SK-N-SH (cell line): ENCODE data around the gene SPTLC2. TPM values are rescaled to one million over a fixed set of nuclear protein-coding genes. Genes with fewer than 3 reads are reported as not detected.

Experiments used
- CTCF ChIA-PET: fragments of 300-600, 350-600 bp; formaldehyde crosslinking; extraction: SDS; loops from one replicate; lab custom pipeline; 2021; lab: Yijun Ruan, JAX
- POLR2A ChIA-PET: fragments of 350-600 bp; sonication (Branson Sonifier 250); formaldehyde crosslinking; extraction: SDS; loops from one replicate; lab custom pipeline; 2020; ENCODE audit warnings: antibody characterized with exemption, inconsistent platforms; lab: Yijun Ruan, JAX
- DNase-seq: peaks from one replicate; pipeline ENCODE4 v3.0.0; 2012
- H2AFZ ChIP-seq: fragments of 200-600 bp; sonication (generic); 2 replicates; pipeline ENCODE4 v1.8.1; 2016; ENCODE audit warnings: antibody characterized with exemption, mild to moderate bottlenecking, low read depth
- H3F3A ChIP-seq: fragments of 200-600 bp; sonication (generic); replicated peaks from 2 replicates; pipeline ENCODE3; 2016; ENCODE audit warnings: antibody characterized with exemption, mild to moderate bottlenecking; ENCODE audit not compliant: insufficient read depth
- H3K27ac ChIP-seq, 2 experiments: fragments of 200-500 bp in 1 of 2; fragments of 200-600 bp in 1 of 2; sonication (Bioruptor generic) in 1 of 2; sonication (generic), shearing (Covaris generic) in 1 of 2; 2 replicates each; pipeline versions ENCODE4 v1.5.1 to v1.6.1; 2014 to 2016; ENCODE audit warnings: low read depth in 2 of 2, inconsistent platforms in 1 of 2, low read length in 1 of 2, mild to moderate bottlenecking in 1 of 2, mixed read lengths in 1 of 2
- H3K27me3 ChIP-seq: fragments of 200-600 bp; sonication (generic), shearing (Covaris generic); 2 replicates; pipeline ENCODE4 v1.6.1; 2016; ENCODE audit warnings: mixed run types; ENCODE audit not compliant: insufficient read depth
- H3K36me3 ChIP-seq, 2 experiments: fragments of 200-500 bp in 1 of 2; fragments of 200-600 bp in 1 of 2; sonication (Bioruptor generic) in 1 of 2; sonication (generic) in 1 of 2; replicated peaks in 1 of 2; 2 replicates each; pipeline versions ENCODE3 to v1.5.1; 2014 to 2016; ENCODE audit warnings: low read length in 1 of 2, mild to moderate bottlenecking in 1 of 2; ENCODE audit not compliant: insufficient read depth in 2 of 2, control insufficient read depth in 1 of 2
- H3K4me1 ChIP-seq, 2 experiments: fragments of 200-500 bp in 1 of 2; fragments of 200-600 bp in 1 of 2; sonication (Bioruptor generic) in 1 of 2; sonication (generic), shearing (Covaris generic) in 1 of 2; 2 replicates each; pipeline versions ENCODE4 v1.5.1 to v1.6.1; 2014 to 2016; ENCODE audit warnings: low read depth in 1 of 2, low read length in 1 of 2, mixed run types in 1 of 2; ENCODE audit not compliant: insufficient read depth in 2 of 2, control insufficient read depth in 1 of 2
- H3K4me2 ChIP-seq: fragments of 200-600 bp; sonication (generic), shearing (Covaris generic); 2 replicates; pipeline ENCODE4 v1.6.1; 2017; ENCODE audit warnings: mixed run types
- H3K4me3 ChIP-seq, 2 experiments: fragments of 200-500 bp in 1 of 2; fragments of 200-600 bp in 1 of 2; sonication (Bioruptor generic) in 1 of 2; sonication (generic), shearing (Covaris generic) in 1 of 2; 2 replicates each; pipeline versions ENCODE4 v1.5.1 to v1.8.1; 2014 to 2016; ENCODE audit warnings: low read depth in 2 of 2, inconsistent platforms in 1 of 2, low read length in 1 of 2, mild to moderate bottlenecking in 1 of 2, mixed read lengths in 1 of 2, moderate library complexity in 1 of 2
- H3K79me2 ChIP-seq: fragments of 200-600 bp; sonication (generic); 2 replicates; pipeline ENCODE4 v1.8.1; 2017; ENCODE audit warnings: mild to moderate bottlenecking; ENCODE audit not compliant: insufficient read depth
- H3K9ac ChIP-seq: fragments of 200-600 bp; sonication (generic); 2 replicates; pipeline ENCODE4 v1.6.1; 2017; ENCODE audit warnings: mixed run types
- H3K9me2 ChIP-seq: fragments of 200-600 bp; sonication (generic); 2 replicates; pipeline ENCODE4 v1.6.1; 2017; ENCODE audit warnings: mixed run types
- H3K9me3 ChIP-seq: fragments of 200-600 bp; sonication (generic); 2 replicates; pipeline ENCODE4 v1.6.1; 2017; ENCODE audit warnings: mixed run types, mild to moderate bottlenecking, moderate library complexity
- H4K20me1 ChIP-seq: fragments of 200-600 bp; sonication (generic); 2 replicates; pipeline ENCODE4 v1.6.1; 2017; ENCODE audit warnings: mild to moderate bottlenecking, mixed run types; ENCODE audit not compliant: insufficient read depth
- CHD2 ChIP-seq: fragments of 150-350 bp; IDR thresholded peaks from 2 replicates; pipeline ENCODE4 v1.6.1; 2018; ENCODE audit warnings: low read length; ENCODE audit not compliant: partially characterized antibody
- EZH2phosphoT487 ChIP-seq: fragments of 200-600 bp; sonication (generic); IDR thresholded peaks from 2 replicates; pipeline ENCODE4 v1.6.1; 2017; ENCODE audit warnings: low read depth, mixed run types, mild to moderate bottlenecking, antibody characterized with exemption, moderate library complexity, borderline replicate concordance
- FOSL2 ChIP-seq: IDR thresholded peaks from 2 replicates; pipeline ENCODE4 v1.4.0; 2012; ENCODE audit warnings: low read depth, mild to moderate bottlenecking, moderate library complexity, borderline replicate concordance
- FOXJ3 ChIP-seq: sonication (generic); formaldehyde crosslinking; IDR thresholded peaks from 2 replicates; pipeline ENCODE4 v1.5.1; 2020; ENCODE audit warnings: mild to moderate bottlenecking, missing genetic modification reagents
- JUND ChIP-seq: IDR thresholded peaks from 2 replicates; pipeline ENCODE4 v1.4.0; 2012
- MXI1 ChIP-seq: IDR thresholded peaks from 2 replicates; pipeline ENCODE4 v1.6.1; 2012; ENCODE audit warnings: mild to moderate bottlenecking, low read depth, low read length, improper control_type of control experiment
- NFIC ChIP-seq: IDR thresholded peaks from 2 replicates; pipeline ENCODE4 v1.4.0; 2012; ENCODE audit warnings: borderline replicate concordance
- POLR2AphosphoS5 ChIP-seq: IDR thresholded peaks from 2 replicates; pipeline ENCODE4 v1.6.1; 2012; ENCODE audit warnings: low read depth, low read length
- RXRA ChIP-seq: IDR thresholded peaks from 2 replicates; pipeline ENCODE4 v1.4.0; 2012; ENCODE audit warnings: low read depth, mild to moderate bottlenecking, borderline replicate concordance
- SIN3A ChIP-seq: IDR thresholded peaks from 2 replicates; pipeline ENCODE4 v1.6.1; 2012; ENCODE audit warnings: low read depth, mild to moderate bottlenecking, low read length, moderate library complexity, borderline replicate concordance
- TAF1 ChIP-seq: IDR thresholded peaks from 2 replicates; pipeline ENCODE4 v1.6.1; 2012; ENCODE audit warnings: low read depth, mild to moderate bottlenecking, low read length, moderate library complexity, borderline replicate concordance
- TCF12 ChIP-seq: IDR thresholded peaks from 2 replicates; pipeline ENCODE4 v1.4.0; 2012
- TEAD4 ChIP-seq: IDR thresholded peaks from 2 replicates; pipeline ENCODE4 v1.4.0; 2012; ENCODE audit warnings: mild to moderate bottlenecking, borderline replicate concordance; ENCODE audit not compliant: insufficient read depth
- YY1 ChIP-seq: IDR thresholded peaks from 2 replicates; pipeline ENCODE4 v1.4.0; 2012; ENCODE audit warnings: low read depth, mild to moderate bottlenecking
- WGBS: methylation state at CpG from one replicate; pipeline ENCODE4 v1.1.6; 2017; ENCODE audit warnings: low lambda C conversion rate; 5-methylcytosine and 5-hydroxymethylcytosine counted together
- polyA plus RNA-seq, 3 experiments: library from polyadenylated mRNA; depleted of rRNA; stranded (reverse); fragments of >200 nt; gene quantifications; 2 replicates each; pipeline ENCODE4 v1.2.3, GENCODE V29; 2012
- TF ChIP-seq, protein P1 (sequence below): IDR thresholded peaks from 2 replicates; pipeline ENCODE4 v1.4.0; 2012; ENCODE audit warnings: low read depth, borderline replicate concordance
- TF ChIP-seq, protein P2 (sequence below): IDR thresholded peaks from 2 replicates; pipeline ENCODE4 v1.4.0; 2012; ENCODE audit warnings: low read depth
- TF ChIP-seq, protein P3 (sequence below): fragments of 150-350 bp; IDR thresholded peaks from 2 replicates; pipeline ENCODE4 v1.6.1; 2017; ENCODE audit warnings: antibody characterized with exemption, low read length, low read depth, borderline replicate concordance
- TF ChIP-seq, protein P4 (sequence below): IDR thresholded peaks from 2 replicates; pipeline ENCODE4 v1.4.0; 2012; ENCODE audit warnings: low read depth, borderline replicate concordance
- TF ChIP-seq, protein P5 (sequence below): fragments of 150-350 bp; IDR thresholded peaks from 2 replicates; pipeline ENCODE4 v1.6.1; 2016; ENCODE audit warnings: mild to moderate bottlenecking, low read depth, low read length

Gene SPTLC2
- polyA plus RNA-seq, 1 of the 3 experiments (the other 2 are of a cell fraction): 10.2 TPM

DNA sequence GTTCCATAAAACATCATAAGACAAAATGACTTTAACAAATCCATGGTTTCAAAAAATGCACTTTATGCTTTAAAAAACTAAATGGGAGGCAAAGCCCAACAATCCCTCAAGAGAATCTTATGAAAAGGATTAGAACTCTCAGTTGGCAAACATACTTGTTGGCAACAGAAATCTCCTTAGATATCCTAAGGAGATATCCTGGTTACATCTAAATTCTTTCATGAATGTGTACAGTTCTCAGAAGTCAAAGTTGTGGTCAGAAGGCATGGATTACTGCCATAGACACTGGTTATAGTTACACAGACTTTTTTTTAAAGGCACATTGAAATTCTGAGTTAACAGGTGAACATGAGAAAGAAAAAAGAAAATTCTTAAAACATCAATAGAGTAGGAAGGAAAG, 100.3 kb downstream of the SPTLC2 start:
- H3K36me3 ChIP-seq: peaks cover 37 to 39% of the 10 kb centered on the region in 2 experiments
- ChIA-PET POLR2A (no interaction called here), CTCF (no interaction called here)

DNA sequence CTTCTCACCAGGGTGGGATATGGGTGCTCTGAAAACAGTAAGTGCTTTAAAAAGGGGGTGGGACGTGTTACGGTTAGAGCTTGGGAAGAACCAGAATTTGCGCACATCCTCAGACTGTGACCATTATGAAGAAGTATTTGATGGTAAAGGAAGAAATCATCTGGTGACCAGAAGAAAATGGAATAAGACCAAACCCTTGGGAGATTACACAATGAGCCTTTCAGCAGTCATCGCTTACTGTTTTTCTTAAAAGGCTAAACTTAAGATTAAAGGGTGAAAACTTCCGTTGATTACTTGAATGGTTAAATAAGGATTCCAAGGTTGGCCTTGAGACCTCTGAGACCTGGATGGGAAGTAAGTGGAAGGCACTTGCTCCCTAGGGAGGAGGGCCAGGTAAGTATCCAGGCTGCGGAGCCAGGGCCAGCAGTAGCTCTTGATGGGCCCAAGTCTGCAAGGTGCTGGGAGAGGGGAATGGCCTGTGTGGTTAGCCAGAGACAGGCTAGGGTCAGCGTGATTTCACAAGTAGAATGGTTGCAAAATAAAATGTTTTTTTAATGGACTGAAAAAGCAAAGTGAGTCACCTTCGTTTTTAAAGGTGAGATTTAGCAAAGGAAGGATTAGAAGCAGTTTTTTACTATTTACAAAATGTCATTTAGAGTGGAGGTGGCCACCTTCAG, 104.8 kb downstream of the SPTLC2 start:
- 92% methylated on average over 8 of the region's 8 CpGs for WGBS
- CTCF ChIA-PET: no interaction called here
- Histone ChIP-seq H3K79me2 (no peaks in the 10 kb centered on the region), H4K20me1 (no peaks in the 10 kb centered on the region), H3K4me3 (no peak overlapping the region), H3K4me1 (no peaks in the 10 kb centered on the region), H3K27ac (no peak overlapping the region), H3K9me3 (no peaks in the 10 kb centered on the region), H3K36me3 (peaks cover 25 to 36% of the 10 kb centered on the region in 2 experiments), H3F3A (no peaks in the 10 kb centered on the region), H3K9me2 (no peaks in the 10 kb centered on the region), H3K4me2 (no peak overlapping the region), H3K27me3 (no peaks in the 10 kb centered on the region), H3K9ac (no peak overlapping the region), H2AFZ (no peak overlapping the region)
- POLR2A ChIA-PET: no interaction called here
- DNase-seq: no peak
- no peak for TF ChIP-seq SIN3A
- no peak for TF ChIP-seq CHD2
- TF ChIP-seq, protein P1, sequence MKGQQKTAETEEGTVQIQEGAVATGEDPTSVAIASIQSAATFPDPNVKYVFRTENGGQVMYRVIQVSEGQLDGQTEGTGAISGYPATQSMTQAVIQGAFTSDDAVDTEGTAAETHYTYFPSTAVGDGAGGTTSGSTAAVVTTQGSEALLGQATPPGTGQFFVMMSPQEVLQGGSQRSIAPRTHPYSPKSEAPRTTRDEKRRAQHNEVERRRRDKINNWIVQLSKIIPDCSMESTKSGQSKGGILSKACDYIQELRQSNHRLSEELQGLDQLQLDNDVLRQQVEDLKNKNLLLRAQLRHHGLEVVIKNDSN: no peak
- no peak for TF ChIP-seq YY1
- TF ChIP-seq, protein P2, sequence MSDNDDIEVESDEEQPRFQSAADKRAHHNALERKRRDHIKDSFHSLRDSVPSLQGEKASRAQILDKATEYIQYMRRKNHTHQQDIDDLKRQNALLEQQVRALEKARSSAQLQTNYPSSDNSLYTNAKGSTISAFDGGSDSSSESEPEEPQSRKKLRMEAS: no peak
- TF ChIP-seq EZH2phosphoT487: no peak
- TF ChIP-seq, protein P3, sequence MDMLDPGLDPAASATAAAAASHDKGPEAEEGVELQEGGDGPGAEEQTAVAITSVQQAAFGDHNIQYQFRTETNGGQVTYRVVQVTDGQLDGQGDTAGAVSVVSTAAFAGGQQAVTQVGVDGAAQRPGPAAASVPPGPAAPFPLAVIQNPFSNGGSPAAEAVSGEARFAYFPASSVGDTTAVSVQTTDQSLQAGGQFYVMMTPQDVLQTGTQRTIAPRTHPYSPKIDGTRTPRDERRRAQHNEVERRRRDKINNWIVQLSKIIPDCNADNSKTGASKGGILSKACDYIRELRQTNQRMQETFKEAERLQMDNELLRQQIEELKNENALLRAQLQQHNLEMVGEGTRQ: no peak
- no peak for TF ChIP-seq FOXJ3 (CRISPR knock-in tag)
- TF ChIP-seq, protein P4, sequence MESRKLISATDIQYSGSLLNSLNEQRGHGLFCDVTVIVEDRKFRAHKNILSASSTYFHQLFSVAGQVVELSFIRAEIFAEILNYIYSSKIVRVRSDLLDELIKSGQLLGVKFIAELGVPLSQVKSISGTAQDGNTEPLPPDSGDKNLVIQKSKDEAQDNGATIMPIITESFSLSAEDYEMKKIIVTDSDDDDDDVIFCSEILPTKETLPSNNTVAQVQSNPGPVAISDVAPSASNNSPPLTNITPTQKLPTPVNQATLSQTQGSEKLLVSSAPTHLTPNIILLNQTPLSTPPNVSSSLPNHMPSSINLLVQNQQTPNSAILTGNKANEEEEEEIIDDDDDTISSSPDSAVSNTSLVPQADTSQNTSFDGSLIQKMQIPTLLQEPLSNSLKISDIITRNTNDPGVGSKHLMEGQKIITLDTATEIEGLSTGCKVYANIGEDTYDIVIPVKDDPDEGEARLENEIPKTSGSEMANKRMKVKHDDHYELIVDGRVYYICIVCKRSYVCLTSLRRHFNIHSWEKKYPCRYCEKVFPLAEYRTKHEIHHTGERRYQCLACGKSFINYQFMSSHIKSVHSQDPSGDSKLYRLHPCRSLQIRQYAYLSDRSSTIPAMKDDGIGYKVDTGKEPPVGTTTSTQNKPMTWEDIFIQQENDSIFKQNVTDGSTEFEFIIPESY: no peak
- TF ChIP-seq POLR2AphosphoS5: no peak
- TF ChIP-seq, protein P5, sequence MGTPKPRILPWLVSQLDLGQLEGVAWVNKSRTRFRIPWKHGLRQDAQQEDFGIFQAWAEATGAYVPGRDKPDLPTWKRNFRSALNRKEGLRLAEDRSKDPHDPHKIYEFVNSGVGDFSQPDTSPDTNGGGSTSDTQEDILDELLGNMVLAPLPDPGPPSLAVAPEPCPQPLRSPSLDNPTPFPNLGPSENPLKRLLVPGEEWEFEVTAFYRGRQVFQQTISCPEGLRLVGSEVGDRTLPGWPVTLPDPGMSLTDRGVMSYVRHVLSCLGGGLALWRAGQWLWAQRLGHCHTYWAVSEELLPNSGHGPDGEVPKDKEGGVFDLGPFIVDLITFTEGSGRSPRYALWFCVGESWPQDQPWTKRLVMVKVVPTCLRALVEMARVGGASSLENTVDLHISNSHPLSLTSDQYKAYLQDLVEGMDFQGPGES: no peak

More for the DNA sequence above, 100.3 kb downstream of the SPTLC2 start:
- TF ChIP-seq NFIC: no peak
- TF ChIP-seq POLR2AphosphoS5: no peak
- TF ChIP-seq, protein P2: no peak
- TF ChIP-seq JUND: no peak
- no peak for TF ChIP-seq TCF12
- TF ChIP-seq MXI1: no peak
- TF ChIP-seq, protein P1: no peak
- no peak for TF ChIP-seq CHD2
- TF ChIP-seq, protein P5: no peak
- TF ChIP-seq TEAD4: no peak
- no peak for TF ChIP-seq FOSL2
- no peak for TF ChIP-seq RXRA
- TF ChIP-seq TAF1: no peak
- no peak for TF ChIP-seq YY1
- H4K20me1 ChIP-seq: no peaks in the 10 kb centered on the region
- H3K9me2 ChIP-seq: no peaks in the 10 kb centered on the region
- H3K79me2 ChIP-seq: no peaks in the 10 kb centered on the region
- H3K9me3 ChIP-seq: no peaks in the 10 kb centered on the region
- H3K4me1 ChIP-seq: peaks cover 0 to 3% of the 10 kb centered on the region in 2 experiments; a peak in 1 of 4 replicates
- H2AFZ ChIP-seq: no peak overlapping the region
- no peak overlapping the region for H3K9ac ChIP-seq
- H3F3A ChIP-seq: no peaks in the 10 kb centered on the region
- H3K4me3 ChIP-seq: no peak overlapping the region
- H3K27ac ChIP-seq: no peak overlapping the region
- DNase-seq: no peak
- no peaks in the 10 kb centered on the region for H3K27me3 ChIP-seq
- no peak overlapping the region for H3K4me2 ChIP-seq
